ENCODE measurements around the gene CGNL1.

The CGNL1 gene

DNA sequence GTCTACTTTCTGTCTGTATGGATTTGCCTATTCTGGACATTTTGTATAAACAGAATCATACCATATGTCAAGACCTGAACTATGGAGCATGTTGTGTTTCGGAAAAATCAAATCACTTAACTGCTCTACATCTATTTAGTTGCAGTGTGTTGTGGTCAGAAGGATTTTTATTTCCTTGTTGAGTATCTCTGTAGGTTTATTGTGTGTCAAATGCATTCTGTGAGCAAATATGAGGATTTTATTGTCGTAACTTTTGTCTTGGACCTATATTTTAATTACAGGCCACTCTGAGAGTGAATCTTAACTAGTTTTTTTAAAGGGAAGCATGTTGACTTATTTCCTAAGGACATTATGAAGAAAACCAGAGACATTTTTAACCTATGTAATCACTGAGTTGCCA is 130.8 kb downstream of the CGNL1 start:
- Histone ChIP-seq H3K9me3 (no peaks in the 10 kb centered on the region), H3K27me3 (no peaks in the 10 kb centered on the region), H3K4me3 (ENCODE audit: low read depth, low read length) (no peak overlapping the region), H3K36me3 (no peaks in the 10 kb centered on the region), H3K4me1 (peaks cover 12% of the 10 kb centered on the region)
- TF ChIP-seq, protein P1, sequence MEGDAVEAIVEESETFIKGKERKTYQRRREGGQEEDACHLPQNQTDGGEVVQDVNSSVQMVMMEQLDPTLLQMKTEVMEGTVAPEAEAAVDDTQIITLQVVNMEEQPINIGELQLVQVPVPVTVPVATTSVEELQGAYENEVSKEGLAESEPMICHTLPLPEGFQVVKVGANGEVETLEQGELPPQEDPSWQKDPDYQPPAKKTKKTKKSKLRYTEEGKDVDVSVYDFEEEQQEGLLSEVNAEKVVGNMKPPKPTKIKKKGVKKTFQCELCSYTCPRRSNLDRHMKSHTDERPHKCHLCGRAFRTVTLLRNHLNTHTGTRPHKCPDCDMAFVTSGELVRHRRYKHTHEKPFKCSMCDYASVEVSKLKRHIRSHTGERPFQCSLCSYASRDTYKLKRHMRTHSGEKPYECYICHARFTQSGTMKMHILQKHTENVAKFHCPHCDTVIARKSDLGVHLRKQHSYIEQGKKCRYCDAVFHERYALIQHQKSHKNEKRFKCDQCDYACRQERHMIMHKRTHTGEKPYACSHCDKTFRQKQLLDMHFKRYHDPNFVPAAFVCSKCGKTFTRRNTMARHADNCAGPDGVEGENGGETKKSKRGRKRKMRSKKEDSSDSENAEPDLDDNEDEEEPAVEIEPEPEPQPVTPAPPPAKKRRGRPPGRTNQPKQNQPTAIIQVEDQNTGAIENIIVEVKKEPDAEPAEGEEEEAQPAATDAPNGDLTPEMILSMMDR (IDR thresholded peaks at IDR 0.05; ENCODE audit: low read depth, low read length), result no peak
- DNase-seq, result no peak

DNA sequence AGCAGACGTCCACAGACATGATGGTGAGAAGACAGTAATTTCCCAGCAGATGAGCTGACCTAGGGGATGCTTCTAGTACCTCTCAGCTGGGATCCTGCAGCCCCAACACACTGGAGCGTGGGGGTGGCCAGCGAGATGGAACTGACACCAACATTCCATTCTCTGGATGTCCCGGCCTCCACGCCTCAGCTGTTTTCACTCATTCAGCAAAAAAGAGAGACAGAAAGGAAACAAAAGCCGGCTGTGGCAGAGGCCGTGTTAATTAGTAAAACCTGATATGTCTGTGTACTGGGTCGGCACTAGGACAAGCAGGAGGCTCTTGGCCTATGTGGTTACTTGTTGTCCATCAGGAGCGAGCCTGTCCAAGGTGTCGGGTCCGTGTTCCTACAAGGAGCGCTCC is 132.8 kb downstream of the CGNL1 start:
- peaks cover under 1% of the 10 kb centered on the region; the same call in 1 of the 2 replicates for H3K4me1 ChIP-seq
- H3K9me3 ChIP-seq, result no peaks in the 10 kb centered on the region
- TF ChIP-seq, protein P1 (IDR thresholded peaks at IDR 0.05; ENCODE audit: low read depth, low read length), result no peak

DNA sequence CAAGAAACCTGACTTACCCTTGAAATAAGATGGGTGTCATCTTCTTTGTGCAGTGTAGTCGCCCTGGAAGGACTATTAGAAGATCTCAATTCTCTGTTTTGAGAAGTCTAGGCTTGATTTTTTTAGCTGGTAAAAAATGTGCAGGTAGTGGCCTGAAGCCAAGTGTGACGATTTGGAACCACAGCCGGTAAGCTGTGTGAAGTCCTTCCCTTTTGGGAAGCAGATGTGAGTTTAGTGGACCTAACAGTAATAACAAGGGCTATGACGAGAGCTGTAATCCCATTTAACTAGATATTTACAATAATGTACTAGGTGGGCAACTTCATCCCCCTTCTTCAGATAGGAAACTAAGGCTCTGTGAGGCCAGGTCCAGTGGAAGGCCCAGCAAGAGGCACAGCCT is 133.7 kb downstream of the CGNL1 start:
- Histone ChIP-seq H3K4me1 (no peaks in the 10 kb centered on the region), H3K4me3 (ENCODE audit: low read depth, low read length) (no peak overlapping the region), H3K36me3 (no peaks in the 10 kb centered on the region), H3K9me3 (no peaks in the 10 kb centered on the region), H3K27me3 (no peaks in the 10 kb centered on the region)
- TF ChIP-seq, protein P1 (IDR thresholded peaks at IDR 0.05; ENCODE audit: low read depth, low read length), result no peak
- no peak for DNase-seq

More for the DNA sequence above, 132.8 kb downstream of the CGNL1 start:
- Histone ChIP-seq H3K36me3 (no peaks in the 10 kb centered on the region), H3K4me3 (ENCODE audit: low read depth, low read length) (no peak overlapping the region), H3K27me3 (no peaks in the 10 kb centered on the region)
- no peak for DNase-seq

DNA sequence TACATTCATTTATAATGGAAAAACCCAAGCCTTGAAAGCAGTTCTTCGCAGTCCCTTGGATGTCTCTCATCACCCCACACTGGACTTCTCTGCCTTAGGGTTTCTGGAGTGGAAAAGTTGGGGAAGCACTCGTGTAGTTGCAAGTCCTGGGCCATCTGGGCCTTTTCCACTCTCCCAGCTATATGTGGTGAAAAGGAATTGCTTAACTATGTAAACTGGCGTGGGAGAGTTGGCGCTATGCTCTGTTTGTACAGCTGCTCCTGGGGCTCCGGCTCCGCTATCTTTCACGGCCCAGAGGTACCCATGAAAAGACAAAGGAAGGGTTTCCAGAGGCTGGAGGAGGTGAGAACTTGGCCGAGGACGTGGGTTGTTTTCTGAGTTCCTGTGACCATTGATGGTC is 134.3 kb downstream of the CGNL1 start:
- no peaks in the 10 kb centered on the region for H3K9me3 ChIP-seq
- H3K4me3 ChIP-seq (ENCODE audit: low read depth, low read length), result no peak overlapping the region
- no peaks in the 10 kb centered on the region for H3K4me1 ChIP-seq
- no peak for DNase-seq
- H3K27me3 ChIP-seq, result no peaks in the 10 kb centered on the region
- H3K36me3 ChIP-seq, result no peaks in the 10 kb centered on the region
- TF ChIP-seq, protein P1 (IDR thresholded peaks at IDR 0.05; ENCODE audit: low read depth, low read length), result no peak

DNA sequence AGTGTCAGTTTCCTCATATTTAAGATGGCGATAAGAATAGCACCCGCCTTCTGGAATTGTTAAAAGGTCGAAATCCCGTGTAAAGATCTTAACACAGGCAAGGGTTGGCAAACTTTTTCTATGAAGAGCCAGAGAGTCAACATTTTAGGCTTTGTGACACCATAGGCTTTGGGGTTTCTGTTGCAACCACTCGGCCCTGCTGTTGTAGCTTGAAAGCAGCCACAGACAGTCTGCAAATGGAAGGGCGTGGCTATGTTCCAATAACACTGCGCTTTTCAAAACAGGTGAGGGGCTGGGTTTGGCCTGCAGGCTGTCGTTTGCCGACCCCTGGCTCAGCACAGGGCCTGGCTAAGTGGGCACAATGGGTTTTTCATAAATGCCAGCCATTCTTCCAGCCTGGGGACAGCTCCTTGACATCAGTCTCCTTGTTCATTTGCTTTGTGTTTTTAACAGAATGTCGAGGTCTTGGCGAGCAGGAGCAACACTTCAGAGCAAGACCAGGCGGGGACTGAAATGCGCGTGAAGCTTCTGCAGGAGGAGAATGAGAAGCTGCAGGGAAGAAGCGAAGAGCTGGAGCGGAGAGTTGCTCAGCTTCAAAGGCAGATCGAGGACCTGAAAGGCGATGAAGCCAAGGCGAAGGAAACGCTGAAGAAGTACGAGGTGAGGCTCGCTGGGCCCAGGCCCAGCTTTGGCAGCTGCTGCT is 140.2 kb downstream of the CGNL1 start:
- Histone ChIP-seq H3K9me3 (no peaks in the 10 kb centered on the region), H3K36me3 (no peaks in the 10 kb centered on the region), H3K4me1 (no peaks in the 10 kb centered on the region), H3K4me3 (ENCODE audit: low read depth, low read length) (no peak overlapping the region), H3K27me3 (no peaks in the 10 kb centered on the region)
- no peak for DNase-seq
- TF ChIP-seq, protein P1 (IDR thresholded peaks at IDR 0.05; ENCODE audit: low read depth, low read length), result no peak

DNA sequence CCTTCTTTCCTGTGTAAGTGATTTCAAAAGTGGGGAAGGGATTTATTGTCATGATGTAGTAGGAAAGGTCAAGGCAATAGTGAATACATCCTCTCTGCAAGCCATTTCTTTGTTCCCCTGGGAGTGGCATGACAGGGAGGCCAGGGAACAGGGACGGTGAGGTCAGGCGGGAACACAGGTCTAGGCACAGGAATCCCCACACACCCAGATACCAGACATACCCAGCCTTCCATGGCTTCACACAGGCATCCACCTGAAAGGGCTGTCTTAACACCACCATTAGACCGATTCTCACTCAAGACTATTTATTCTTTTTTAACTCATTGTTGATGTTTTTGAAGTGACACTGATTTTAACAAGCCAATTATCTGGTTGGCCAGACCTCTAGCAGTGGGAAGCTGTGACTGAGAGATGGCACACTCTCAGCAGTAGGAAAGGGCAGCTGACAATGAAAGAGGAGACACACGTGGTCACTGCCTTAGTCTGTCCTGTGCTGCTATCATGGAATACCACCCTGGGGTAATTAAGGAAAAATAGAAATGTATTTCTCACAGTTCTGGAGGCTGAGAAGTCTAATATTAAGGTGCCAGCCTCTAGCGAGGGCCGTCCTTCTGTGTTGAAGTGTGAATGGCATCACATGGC is 140.8 kb downstream of the CGNL1 start:
- TF ChIP-seq, protein P1 (IDR thresholded peaks at IDR 0.05; ENCODE audit: low read depth, low read length), result no peak
- no peaks in the 10 kb centered on the region for H3K27me3 ChIP-seq
- no peaks in the 10 kb centered on the region for H3K36me3 ChIP-seq
- H3K4me1 ChIP-seq, result no peaks in the 10 kb centered on the region
- H3K9me3 ChIP-seq, result no peaks in the 10 kb centered on the region
- DNase-seq, result no peak
- H3K4me3 ChIP-seq (ENCODE audit: low read depth, low read length), result no peak overlapping the region
